ENCODE data around the gene MCF2L2. TPM values are rescaled to one million over a fixed set of nuclear protein-coding genes. Genes with fewer than 3 reads are reported as not detected.

The MCF2L2 gene
- total and polyA plus RNA-seq, 2 experiments from 2014 or later, result 6.7 to 14.6 TPM

DNA sequence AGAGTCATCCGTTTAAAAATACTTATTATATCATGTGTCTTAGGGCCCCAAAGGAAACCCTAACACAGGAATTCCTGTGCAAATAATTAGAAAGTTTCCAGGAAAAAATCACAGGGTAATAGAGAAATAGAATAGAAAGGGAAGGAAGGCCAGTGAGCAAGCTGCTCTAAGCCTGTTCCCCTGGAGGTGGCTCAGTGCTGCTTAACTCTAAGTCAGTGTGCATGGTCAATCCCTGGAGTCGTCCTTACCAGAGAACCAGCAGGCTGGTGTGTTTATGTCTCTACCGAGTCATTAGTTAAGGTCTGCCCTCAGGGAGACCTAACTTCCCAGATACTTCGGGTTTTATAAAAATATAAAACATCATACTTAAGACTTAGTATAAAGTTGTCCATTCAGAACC lies 21.0 kb upstream of the MCF2L2 start:
- peaks cover 15% of the 10 kb centered on the region for H3K36me3 Mint-ChIP-seq (ENCODE audit: low read depth)
- peaks cover 33% of the 10 kb centered on the region for H3K79me2 ChIP-seq (replicated peaks; ENCODE audit: insufficient read depth)
- peak overlapping the region; percentile 94 for H3K4me3 ChIP-seq

DNA sequence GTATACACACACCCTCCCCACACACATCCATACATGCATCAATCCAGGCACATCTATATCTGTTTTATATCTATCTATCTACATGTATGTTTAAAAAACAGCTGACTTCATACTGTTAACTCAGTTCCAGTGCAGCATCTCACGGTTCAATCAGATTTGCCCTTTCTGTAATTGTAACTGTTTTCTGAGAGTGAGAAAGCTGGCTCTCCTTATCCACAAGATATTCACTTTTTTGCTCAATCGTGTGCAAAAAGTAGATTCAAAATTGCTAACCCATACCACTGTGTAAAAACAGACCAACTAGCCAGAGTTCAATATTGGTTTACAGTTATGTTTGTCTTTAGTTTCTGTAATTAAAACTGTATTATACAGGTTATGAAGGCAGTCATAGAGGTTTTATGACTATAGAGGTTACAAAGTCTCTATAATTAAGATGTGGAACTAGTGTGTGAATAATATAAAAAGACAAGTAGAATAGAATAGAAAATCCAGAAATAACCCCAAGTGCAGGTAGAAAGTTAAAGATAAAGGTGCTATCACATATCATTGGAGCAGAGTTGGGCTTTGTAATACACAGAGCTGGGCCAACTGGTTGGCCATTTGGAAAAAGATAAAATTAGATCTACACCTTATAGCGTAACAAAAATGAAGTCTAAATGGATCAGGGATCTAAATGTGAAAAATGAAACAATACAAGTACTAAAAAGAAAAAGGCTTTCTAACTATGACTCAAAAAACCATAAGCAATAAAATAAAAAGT lies 20.1 kb upstream of the MCF2L2 start:
- H3K36me3 ChIP-seq (ENCODE audit: insufficient read depth), result peaks cover 15% of the 10 kb centered on the region
- peaks cover 10% of the 10 kb centered on the region for H3K4me1 ChIP-seq (ENCODE audit: insufficient read depth)
- H4K20me1 ChIP-seq (replicated peaks; ENCODE audit: insufficient read depth), result no peaks in the 10 kb centered on the region
- no peak overlapping the region for H2AFZ ChIP-seq
- DNase-seq (ENCODE audit: low spot score) (no peak), ATAC-seq (no peak)
- no peaks in the 10 kb centered on the region for H3K9me2 ChIP-seq (ENCODE audit: insufficient read depth)
- peak overlapping the region; percentile 93 for H3K4me2 ChIP-seq
- peak overlapping the region; percentile 94 for H3K4me3 ChIP-seq
- no peaks in the 10 kb centered on the region for H3F3A ChIP-seq (replicated peaks; ENCODE audit: low read depth)
- Mint-ChIP-seq H3K27ac (no peak overlapping the region), H3K4me3 (peak overlapping the region; percentile 99), H3K4me1 (peaks cover 9% of the 10 kb centered on the region; the same call in 2 of the 3 replicates), H3K36me3 (ENCODE audit: low read depth) (peaks cover 16% of the 10 kb centered on the region), H3K9me3 (peaks cover 14% of the 10 kb centered on the region), H3K27me3 (ENCODE audit: insufficient read depth, low read depth, poor library complexity) (peaks cover 7% of the 10 kb centered on the region)
- H3K27me3 ChIP-seq (ENCODE audit: insufficient read depth), result no peaks in the 10 kb centered on the region
- TF ChIP-seq ZNF114 (CRISPR knock-in tag; IDR thresholded peaks at IDR 0.05), result no peak
- TF ChIP-seq, protein P1, sequence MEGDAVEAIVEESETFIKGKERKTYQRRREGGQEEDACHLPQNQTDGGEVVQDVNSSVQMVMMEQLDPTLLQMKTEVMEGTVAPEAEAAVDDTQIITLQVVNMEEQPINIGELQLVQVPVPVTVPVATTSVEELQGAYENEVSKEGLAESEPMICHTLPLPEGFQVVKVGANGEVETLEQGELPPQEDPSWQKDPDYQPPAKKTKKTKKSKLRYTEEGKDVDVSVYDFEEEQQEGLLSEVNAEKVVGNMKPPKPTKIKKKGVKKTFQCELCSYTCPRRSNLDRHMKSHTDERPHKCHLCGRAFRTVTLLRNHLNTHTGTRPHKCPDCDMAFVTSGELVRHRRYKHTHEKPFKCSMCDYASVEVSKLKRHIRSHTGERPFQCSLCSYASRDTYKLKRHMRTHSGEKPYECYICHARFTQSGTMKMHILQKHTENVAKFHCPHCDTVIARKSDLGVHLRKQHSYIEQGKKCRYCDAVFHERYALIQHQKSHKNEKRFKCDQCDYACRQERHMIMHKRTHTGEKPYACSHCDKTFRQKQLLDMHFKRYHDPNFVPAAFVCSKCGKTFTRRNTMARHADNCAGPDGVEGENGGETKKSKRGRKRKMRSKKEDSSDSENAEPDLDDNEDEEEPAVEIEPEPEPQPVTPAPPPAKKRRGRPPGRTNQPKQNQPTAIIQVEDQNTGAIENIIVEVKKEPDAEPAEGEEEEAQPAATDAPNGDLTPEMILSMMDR (conservative IDR thresholded peaks at IDR 0.05; ENCODE audit: low read depth in 2 of 2), result no peak
- H3K27ac ChIP-seq (ENCODE audit: low read depth), result no peak overlapping the region
- peaks cover 33% of the 10 kb centered on the region for H3K79me2 ChIP-seq (replicated peaks; ENCODE audit: insufficient read depth)

More for the DNA sequence above, 21.0 kb upstream of the MCF2L2 start:
- Histone ChIP-seq H3K4me1 (ENCODE audit: insufficient read depth) (peaks cover 10% of the 10 kb centered on the region), H3K27me3 (ENCODE audit: insufficient read depth) (no peaks in the 10 kb centered on the region), H3K27ac (ENCODE audit: low read depth) (no peak overlapping the region), H3K9me2 (ENCODE audit: insufficient read depth) (no peaks in the 10 kb centered on the region), H3K36me3 (ENCODE audit: insufficient read depth) (peaks cover 10% of the 10 kb centered on the region), H2AFZ (no peak overlapping the region), H3F3A (replicated peaks; ENCODE audit: low read depth) (no peaks in the 10 kb centered on the region), H4K20me1 (replicated peaks; ENCODE audit: insufficient read depth) (no peaks in the 10 kb centered on the region; the same call in 1 of the 2 replicates), H3K4me2 (peak overlapping the region; percentile 93; the same call in 1 of the 2 replicates)
- Mint-ChIP-seq H3K27ac (no peak overlapping the region), H3K4me3 (no peak overlapping the region), H3K4me1 (peaks cover 9% of the 10 kb centered on the region; the same call in 2 of the 3 replicates), H3K27me3 (ENCODE audit: insufficient read depth, low read depth, poor library complexity) (peaks cover 7% of the 10 kb centered on the region), H3K9me3 (peaks cover 6% of the 10 kb centered on the region; the same call in 2 of the 3 replicates)
- 0 out of 3 replicates have a peak, but pooled peaks have one; percentile 5 for ATAC-seq
- DNase-seq (ENCODE audit: low spot score), result peak; percentile 48
- TF ChIP-seq ZNF114 (CRISPR knock-in tag; IDR thresholded peaks at IDR 0.05) (no peak), NANOG (IDR thresholded peaks at IDR 0.05; ENCODE audit: borderline replicate concordance) (no peak), EZH2phosphoT487 (IDR thresholded peaks at IDR 0.05; ENCODE audit: unreplicated experiment) (no peak), JUNB (IDR thresholded peaks at IDR 0.05; ENCODE audit: unreplicated experiment) (no peak), CREB1 (CRISPR knock-in tag; IDR thresholded peaks at IDR 0.05; ENCODE audit: low read depth) (no peak)
- TF ChIP-seq, protein P2, sequence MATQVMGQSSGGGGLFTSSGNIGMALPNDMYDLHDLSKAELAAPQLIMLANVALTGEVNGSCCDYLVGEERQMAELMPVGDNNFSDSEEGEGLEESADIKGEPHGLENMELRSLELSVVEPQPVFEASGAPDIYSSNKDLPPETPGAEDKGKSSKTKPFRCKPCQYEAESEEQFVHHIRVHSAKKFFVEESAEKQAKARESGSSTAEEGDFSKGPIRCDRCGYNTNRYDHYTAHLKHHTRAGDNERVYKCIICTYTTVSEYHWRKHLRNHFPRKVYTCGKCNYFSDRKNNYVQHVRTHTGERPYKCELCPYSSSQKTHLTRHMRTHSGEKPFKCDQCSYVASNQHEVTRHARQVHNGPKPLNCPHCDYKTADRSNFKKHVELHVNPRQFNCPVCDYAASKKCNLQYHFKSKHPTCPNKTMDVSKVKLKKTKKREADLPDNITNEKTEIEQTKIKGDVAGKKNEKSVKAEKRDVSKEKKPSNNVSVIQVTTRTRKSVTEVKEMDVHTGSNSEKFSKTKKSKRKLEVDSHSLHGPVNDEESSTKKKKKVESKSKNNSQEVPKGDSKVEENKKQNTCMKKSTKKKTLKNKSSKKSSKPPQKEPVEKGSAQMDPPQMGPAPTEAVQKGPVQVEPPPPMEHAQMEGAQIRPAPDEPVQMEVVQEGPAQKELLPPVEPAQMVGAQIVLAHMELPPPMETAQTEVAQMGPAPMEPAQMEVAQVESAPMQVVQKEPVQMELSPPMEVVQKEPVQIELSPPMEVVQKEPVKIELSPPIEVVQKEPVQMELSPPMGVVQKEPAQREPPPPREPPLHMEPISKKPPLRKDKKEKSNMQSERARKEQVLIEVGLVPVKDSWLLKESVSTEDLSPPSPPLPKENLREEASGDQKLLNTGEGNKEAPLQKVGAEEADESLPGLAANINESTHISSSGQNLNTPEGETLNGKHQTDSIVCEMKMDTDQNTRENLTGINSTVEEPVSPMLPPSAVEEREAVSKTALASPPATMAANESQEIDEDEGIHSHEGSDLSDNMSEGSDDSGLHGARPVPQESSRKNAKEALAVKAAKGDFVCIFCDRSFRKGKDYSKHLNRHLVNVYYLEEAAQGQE (IDR thresholded peaks at IDR 0.05; ENCODE audit: unreplicated experiment), result no peak

Measured in GM23338 (cell line).